HEK293 (cell line): Measurements from ENCODE around the gene HTR2A.
A peak's percentile ranks its signal among the peaks of the same experiment; 100 is the strongest.

Experiments used
- KLF7 ChIP-seq: fragments of 450-650 bp; formaldehyde crosslinking; IDR thresholded peaks from 2 replicates; pipeline ENCODE4 v1.5.1; 2016; ENCODE audit warnings: missing biosample characterization, missing genetic modification characterization, borderline replicate concordance
- PBX3 ChIP-seq: sonication (generic); formaldehyde crosslinking; IDR thresholded peaks from 2 replicates; pipeline ENCODE4 v1.8.1; 2022; ENCODE audit warnings: mild to moderate bottlenecking, moderate library complexity, missing genetic modification reagents
- PRDM1 ChIP-seq: fragments of 450-650 bp; formaldehyde crosslinking; IDR thresholded peaks from 2 replicates; pipeline ENCODE4; 2016; ENCODE audit warnings: missing biosample characterization, missing genetic modification characterization
- PRDM10 ChIP-seq: fragments of 450-650 bp; formaldehyde crosslinking; IDR thresholded peaks from 2 replicates; pipeline ENCODE4 v1.5.1; 2016; ENCODE audit warnings: missing biosample characterization, missing genetic modification characterization
- REPIN1 ChIP-seq: fragments of 450-650 bp; formaldehyde crosslinking; IDR thresholded peaks from 2 replicates; pipeline ENCODE4 v1.5.1; 2017; ENCODE audit warnings: missing biosample characterization, missing genetic modification characterization, low read depth
- SCRT2 ChIP-seq: fragments of 450-650 bp; formaldehyde crosslinking; IDR thresholded peaks from 2 replicates; pipeline ENCODE4 v1.5.1; 2016; ENCODE audit warnings: missing biosample characterization, missing genetic modification characterization
- ZBTB10 ChIP-seq: fragments of 450-650 bp; formaldehyde crosslinking; IDR thresholded peaks from 2 replicates; pipeline ENCODE4 v1.5.1; 2016; ENCODE audit warnings: missing biosample characterization, missing genetic modification characterization
- ZBTB11 ChIP-seq: fragments of 450-650 bp; formaldehyde crosslinking; conservative IDR thresholded peaks from 2 replicates; pipeline ENCODE4 v1.5.1; 2016; ENCODE audit warnings: low read depth, missing biosample characterization, missing genetic modification characterization
- ZBTB44 ChIP-seq: fragments of 450-650 bp; IDR thresholded peaks from 2 replicates; pipeline ENCODE4 v1.5.1; 2018; ENCODE audit warnings: missing biosample characterization, mild to moderate bottlenecking, missing genetic modification characterization
- ZFHX2 ChIP-seq: fragments of 450-650 bp; formaldehyde crosslinking; conservative IDR thresholded peaks from 2 replicates; pipeline ENCODE4 v1.5.1; 2016; ENCODE audit warnings: missing biosample characterization, missing genetic modification characterization
- ZNF138 ChIP-seq: fragments of 450-650 bp; formaldehyde crosslinking; IDR thresholded peaks from 2 replicates; pipeline ENCODE4 v1.5.1; 2016; ENCODE audit warnings: missing biosample characterization, missing genetic modification characterization, borderline replicate concordance
- ZNF175 ChIP-seq: fragments of 450-650 bp; formaldehyde crosslinking; IDR thresholded peaks from 2 replicates; pipeline ENCODE4 v1.5.1; 2016; ENCODE audit warnings: missing biosample characterization, missing genetic modification characterization
- ZNF19 ChIP-seq: fragments of 450-650 bp; formaldehyde crosslinking; IDR thresholded peaks from 2 replicates; pipeline ENCODE4; 2016; ENCODE audit warnings: missing biosample characterization, missing genetic modification characterization, low read depth
- ZNF2 ChIP-seq: fragments of 450-650 bp; formaldehyde crosslinking; IDR thresholded peaks from 2 replicates; pipeline ENCODE4 v1.5.1; 2016; ENCODE audit warnings: missing biosample characterization, missing genetic modification characterization
- ZNF280C ChIP-seq: fragments of 450-650 bp; formaldehyde crosslinking; IDR thresholded peaks from 2 replicates; pipeline ENCODE4 v1.5.1; 2016; ENCODE audit warnings: missing biosample characterization, missing genetic modification characterization
- ZNF324 ChIP-seq: fragments of 450-650 bp; formaldehyde crosslinking; IDR thresholded peaks from 2 replicates; pipeline ENCODE4 v1.5.1; 2016; ENCODE audit warnings: missing biosample characterization, missing genetic modification characterization
- ZNF335 ChIP-seq: fragments of 450-650 bp; formaldehyde crosslinking; conservative IDR thresholded peaks from 2 replicates; pipeline ENCODE4 v1.5.1; 2016; ENCODE audit warnings: missing biosample characterization, missing genetic modification characterization
- ZNF501 ChIP-seq: fragments of 450-650 bp; formaldehyde crosslinking; IDR thresholded peaks from 2 replicates; pipeline ENCODE4 v1.5.1; 2016; ENCODE audit warnings: missing biosample characterization, missing genetic modification characterization
- ZNF549 ChIP-seq: fragments of 450-650 bp; IDR thresholded peaks from 2 replicates; pipeline ENCODE4 v1.5.1; 2018; ENCODE audit warnings: missing biosample characterization, missing genetic modification characterization, mild to moderate bottlenecking, inconsistent platforms, moderate library complexity
- ZNF596 ChIP-seq: fragments of 450-650 bp; IDR thresholded peaks from 2 replicates; pipeline ENCODE4 v1.5.0; 2018; ENCODE audit warnings: missing biosample characterization, mild to moderate bottlenecking, missing genetic modification characterization, moderate library complexity
- ZSCAN4 ChIP-seq: fragments of 450-650 bp; formaldehyde crosslinking; IDR thresholded peaks from 2 replicates; pipeline ENCODE4 v1.5.1; 2017; ENCODE audit warnings: missing biosample characterization, missing genetic modification characterization

HTR2A gene

GRCh38 chr13:46796515-46797474 is 100.1 kb downstream of the HTR2A start, which contains the start of gene ESD (continued):
- TF ChIP-seq ZNF335, result peak; percentile 95
- no peak for TF ChIP-seq ZSCAN4 (tag by site-specific recombination)
- TF ChIP-seq ZNF280C (tag by site-specific recombination), result no peak
- TF ChIP-seq KLF7 (tag by site-specific recombination), result peak; percentile 90
- TF ChIP-seq ZNF2 (tag by site-specific recombination), result peak; percentile 73; the same call in 1 of the 2 replicates
- TF ChIP-seq ZNF596 (tag by site-specific recombination), result 0 out of 2 replicates have a peak, but pooled peaks have one; percentile 44
- peak; percentile 45; the same call in 1 of the 2 replicates for TF ChIP-seq PRDM10 (tag by site-specific recombination)
- TF ChIP-seq REPIN1 (tag by site-specific recombination), result no peak
- TF ChIP-seq ZFHX2, result peak; percentile 90
- TF ChIP-seq ZNF175, result no peak
- TF ChIP-seq ZNF138 (tag by site-specific recombination), result no peak
- no peak for TF ChIP-seq ZNF549 (tag by site-specific recombination)
- TF ChIP-seq ZNF324 (tag by site-specific recombination), result peak; percentile 75; the same call in 1 of the 2 replicates
- TF ChIP-seq ZNF19 (tag by site-specific recombination), result no peak
- peak; percentile 48; the same call in 1 of the 2 replicates for TF ChIP-seq PRDM1
- TF ChIP-seq PBX3 (CRISPR knock-in tag), result 0 out of 2 replicates have a peak, but pooled peaks have one; percentile 26
- 0 out of 2 replicates have a peak, but pooled peaks have one; percentile 6 for TF ChIP-seq ZBTB11 (tag by site-specific recombination)
- TF ChIP-seq ZBTB44 (tag by site-specific recombination), result no peak
- peak; percentile 72; the same call in 1 of the 2 replicates for TF ChIP-seq ZNF501 (tag by site-specific recombination)
- TF ChIP-seq ZBTB10 (tag by site-specific recombination), result peak; percentile 46; the same call in 1 of the 2 replicates
- TF ChIP-seq SCRT2 (tag by site-specific recombination), result peak; percentile 78
